ENCODE measurements around the gene HNRNPAB.

HNRNPAB gene

GRCh38 chr5:178259623-178260536 lies 55.5 kb downstream of the HNRNPAB start:
- Histone ChIP-seq H3K9me3 (ENCODE audit: control insufficient read depth, insufficient read depth, low read depth, low read length) (no peaks in the 10 kb centered on the region), H3K4me3 (ENCODE audit: low read depth, low read length) (no peak overlapping the region), H3K36me3 (ENCODE audit: control insufficient read depth in 2 of 2, insufficient read depth in 1 of 2, low read length in 2 of 2) (no peaks in the 10 kb centered on the region), H3K4me1 (ENCODE audit: control insufficient read depth, insufficient read depth, low read length) (no peaks in the 10 kb centered on the region), H3K27ac (ENCODE audit: extremely low read depth, low read depth, low read length) (no peak overlapping the region)
- TF ChIP-seq ZNF514 (tag by site-specific recombination; IDR thresholded peaks at IDR 0.05): no peak
- TF ChIP-seq ZNF311 (tag by site-specific recombination; IDR thresholded peaks at IDR 0.05; ENCODE audit: borderline replicate concordance): no peak
- no peak for TF ChIP-seq HOXD13 (CRISPR knock-in tag; IDR thresholded peaks at IDR 0.05; ENCODE audit: borderline replicate concordance)
- TF ChIP-seq PRDM6 (tag by site-specific recombination; IDR thresholded peaks at IDR 0.05): no peak
- no peak for TF ChIP-seq ZNF707 (tag by site-specific recombination; IDR thresholded peaks at IDR 0.05)
- TF ChIP-seq ZBTB10 (tag by site-specific recombination; IDR thresholded peaks at IDR 0.05): no peak
- TF ChIP-seq ZNF202 (tag by site-specific recombination; IDR thresholded peaks at IDR 0.05; ENCODE audit: borderline replicate concordance): no peak
- no peak for TF ChIP-seq KLF7 (tag by site-specific recombination; IDR thresholded peaks at IDR 0.05; ENCODE audit: borderline replicate concordance)
- TF ChIP-seq ZNF239 (tag by site-specific recombination; IDR thresholded peaks at IDR 0.05): no peak
- no peak for TF ChIP-seq ZNF37A (tag by site-specific recombination; IDR thresholded peaks at IDR 0.05)
- TF ChIP-seq WT1 (tag by site-specific recombination; IDR thresholded peaks at IDR 0.05): no peak
- no peak for TF ChIP-seq EGR2 (tag by site-specific recombination; IDR thresholded peaks at IDR 0.05; ENCODE audit: low read depth)
- no peak for TF ChIP-seq ZNF221 (tag by site-specific recombination; IDR thresholded peaks at IDR 0.05; ENCODE audit: borderline replicate concordance)
- no peak for TF ChIP-seq ZNF248 (tag by site-specific recombination; IDR thresholded peaks at IDR 0.05)
- TF ChIP-seq ELK4 (IDR thresholded peaks at IDR 0.05; ENCODE audit: borderline replicate concordance, low read depth, low read length): no peak
- TF ChIP-seq ZNF19 (tag by site-specific recombination; IDR thresholded peaks at IDR 0.05; ENCODE audit: low read depth): no peak
- TF ChIP-seq SETDB1 (IDR thresholded peaks at IDR 0.05; ENCODE audit: insufficient read length, low read length): no peak
- TF ChIP-seq SALL2 (tag by site-specific recombination; IDR thresholded peaks at IDR 0.05; ENCODE audit: borderline replicate concordance): no peak
- TF ChIP-seq PBX3 (CRISPR knock-in tag; IDR thresholded peaks at IDR 0.05): no peak
- TF ChIP-seq ZNF704 (tag by site-specific recombination; IDR thresholded peaks at IDR 0.05): no peak
- ChIA-PET CTCF (interaction anchor here (0.9 kb wide), 1 partner anchor 25 kb away, joined by 4 read pairs; no protein-coding TSS in a partner anchor), POLR2A (no interaction called here)

Data from HEK293 (cell line).